Stimulated activated CD4-positive, alpha-beta T cell treated with anti-CD3 and anti-CD28 coated beads, Interleukin-2, amount 100 ng/mL, for 4 hours (primary cell): ENCODE data around the gene RBM14.
"Not testable (repeated sequence)": the region's sequence is repeated elsewhere in the genome, so short reads cannot be mapped to it uniquely, and the experiment has no call there.

Experiments used
- DNase-seq: peaks from one replicate; pipeline ENCODE4 v3.0.0-alpha.2; 2020; ENCODE audit warnings: low read depth

RBM14 gene

GRCh38 chr11:66600219-66600618 lies 16.2 kb upstream of the RBM14 start:
- DNase-seq = no peak

DNA sequence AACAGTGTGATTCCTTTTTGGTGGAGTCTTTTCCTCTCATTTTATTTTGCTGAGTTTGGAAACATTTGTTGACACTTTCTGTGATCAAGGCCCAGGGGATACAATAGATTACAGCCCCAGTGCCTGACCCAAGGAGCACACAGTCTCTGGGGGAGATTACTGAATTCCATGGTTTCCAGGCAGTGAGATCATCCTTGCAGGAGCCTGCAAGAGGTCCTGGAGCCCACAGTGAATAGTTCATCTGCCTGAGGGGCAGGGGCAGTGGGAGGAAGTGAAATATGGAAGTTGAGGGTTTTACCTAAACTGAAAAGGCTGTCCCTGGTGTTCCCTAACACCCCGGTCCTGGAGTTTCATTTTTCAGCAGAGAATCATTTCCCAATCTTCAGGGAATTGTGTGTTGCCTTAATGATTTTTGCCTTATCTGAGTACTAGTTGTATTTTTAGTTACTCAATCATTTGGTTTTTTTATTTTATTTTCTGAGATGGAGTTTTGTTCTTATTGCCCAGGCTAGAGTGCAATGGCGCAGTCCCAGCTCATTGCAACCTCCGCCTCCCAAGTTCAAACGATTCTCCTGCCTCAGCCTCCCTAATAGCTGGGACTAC lies 15.7 kb upstream of the RBM14 start:
- DNase-seq = no peak

GRCh38 chr11:66603072-66603471 lies 13.4 kb upstream of the RBM14 start:
- DNase-seq = no peak

GRCh38 chr11:66604155-66604554 lies 12.3 kb upstream of the RBM14 start:
- DNase-seq = no peak

- DNase-seq = not testable (repeated sequence)
These were observed 9.8 kb upstream of the RBM14 start for GRCh38 chr11:66606608-66607007.

GRCh38 chr11:66607126-66607834 lies 9.2 kb upstream of the RBM14 start:
- no peak for DNase-seq

- DNase-seq = no peak
These were observed 6.5 kb upstream of the RBM14 start for GRCh38 chr11:66609721-66610617.

- DNase-seq = no peak
These were observed 4.0 kb upstream of the RBM14 start for GRCh38 chr11:66612458-66612857.

- no peak for DNase-seq
These were observed 2.4 kb upstream of the RBM14 start for GRCh38 chr11:66614073-66614472.

GRCh38 chr11:66617155-66617834 lies 865 bp downstream of the RBM14 start:
- no peak for DNase-seq

GRCh38 chr11:66619080-66619554 lies 2.7 kb downstream of the RBM14 start:
- DNase-seq = no peak

DNA sequence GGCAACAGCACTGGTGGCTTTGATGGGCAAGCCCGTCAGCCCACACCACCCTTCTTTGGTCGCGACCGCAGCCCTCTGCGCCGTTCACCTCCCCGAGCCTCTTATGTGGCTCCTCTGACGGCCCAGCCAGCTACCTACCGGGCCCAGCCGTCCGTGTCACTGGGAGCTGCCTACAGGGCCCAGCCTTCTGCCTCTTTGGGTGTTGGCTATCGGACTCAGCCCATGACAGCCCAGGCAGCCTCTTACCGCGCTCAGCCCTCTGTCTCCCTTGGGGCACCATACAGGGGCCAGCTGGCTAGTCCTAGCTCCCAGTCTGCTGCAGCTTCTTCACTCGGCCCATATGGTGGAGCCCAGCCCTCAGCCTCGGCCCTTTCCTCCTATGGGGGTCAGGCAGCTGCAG lies 8.0 kb downstream of the RBM14 start:
- no peak for DNase-seq

DNA sequence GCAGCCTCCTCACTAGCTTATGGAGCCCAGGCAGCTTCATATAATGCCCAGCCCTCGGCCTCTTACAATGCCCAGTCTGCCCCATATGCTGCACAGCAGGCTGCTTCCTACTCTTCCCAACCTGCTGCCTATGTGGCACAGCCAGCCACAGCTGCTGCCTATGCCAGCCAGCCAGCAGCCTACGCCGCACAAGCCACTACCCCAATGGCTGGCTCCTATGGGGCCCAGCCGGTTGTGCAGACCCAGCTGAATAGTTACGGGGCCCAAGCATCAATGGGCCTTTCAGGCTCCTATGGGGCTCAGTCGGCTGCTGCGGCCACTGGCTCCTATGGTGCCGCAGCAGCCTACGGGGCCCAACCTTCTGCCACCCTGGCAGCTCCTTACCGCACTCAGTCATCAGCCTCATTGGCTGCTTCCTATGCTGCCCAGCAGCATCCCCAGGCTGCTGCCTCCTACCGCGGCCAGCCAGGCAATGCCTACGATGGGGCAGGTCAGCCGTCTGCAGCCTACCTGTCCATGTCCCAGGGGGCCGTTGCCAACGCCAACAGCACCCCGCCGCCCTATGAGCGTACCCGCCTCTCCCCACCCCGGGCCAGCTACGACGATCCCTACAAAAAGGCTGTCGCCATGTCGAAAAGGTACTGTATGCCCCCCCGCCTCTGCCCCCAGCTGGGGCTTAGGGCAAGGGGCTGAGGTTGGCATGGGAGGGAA lies 8.8 kb downstream of the RBM14 start:
- DNase-seq = no peak

DNA sequence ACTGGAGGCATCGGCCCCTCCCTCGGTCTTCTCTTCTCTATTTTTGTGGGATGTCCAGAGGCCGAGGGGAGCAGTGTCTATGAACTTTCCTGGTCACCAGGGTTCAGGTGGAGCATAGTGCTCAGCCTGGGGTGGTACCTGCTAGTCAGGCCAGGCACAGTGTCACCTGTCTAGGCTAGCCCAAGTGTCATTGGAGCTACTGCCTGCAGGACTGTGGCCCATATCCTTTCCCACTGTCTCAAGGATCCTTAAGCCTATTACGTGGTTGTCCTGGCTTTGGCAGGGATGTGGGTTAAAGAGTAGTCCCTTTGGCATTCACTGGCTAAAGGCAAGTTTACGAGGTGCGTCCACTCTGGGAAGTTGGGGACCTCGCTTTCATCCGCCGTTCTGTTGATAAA lies 9.3 kb downstream of the RBM14 start:
- DNase-seq = no peak

DNA sequence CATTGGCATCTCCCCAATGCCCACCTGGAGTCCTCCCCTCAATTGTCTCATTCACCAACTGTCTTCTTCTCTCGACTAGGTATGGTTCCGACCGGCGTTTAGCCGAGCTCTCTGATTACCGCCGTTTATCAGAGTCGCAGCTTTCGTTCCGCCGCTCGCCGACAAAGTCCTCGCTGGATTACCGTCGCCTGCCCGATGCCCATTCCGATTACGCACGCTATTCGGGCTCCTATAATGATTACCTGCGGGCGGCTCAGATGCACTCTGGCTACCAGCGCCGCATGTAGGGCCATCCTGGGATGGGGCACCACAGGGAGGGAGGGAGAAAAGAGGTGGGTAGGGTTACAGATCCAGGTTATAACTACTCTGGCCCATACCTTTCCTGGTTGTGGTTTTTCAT lies 10.0 kb downstream of the RBM14 start:
- DNase-seq = no peak

- no peak for DNase-seq
These were observed 10.5 kb downstream of the RBM14 start for GRCh38 chr11:66626926-66627325.

- DNase-seq = no peak
These were observed 11.7 kb downstream of the RBM14 start for GRCh38 chr11:66628061-66628603.

GRCh38 chr11:66629356-66629755 lies 12.9 kb downstream of the RBM14 start:
- DNase-seq = no peak

DNA sequence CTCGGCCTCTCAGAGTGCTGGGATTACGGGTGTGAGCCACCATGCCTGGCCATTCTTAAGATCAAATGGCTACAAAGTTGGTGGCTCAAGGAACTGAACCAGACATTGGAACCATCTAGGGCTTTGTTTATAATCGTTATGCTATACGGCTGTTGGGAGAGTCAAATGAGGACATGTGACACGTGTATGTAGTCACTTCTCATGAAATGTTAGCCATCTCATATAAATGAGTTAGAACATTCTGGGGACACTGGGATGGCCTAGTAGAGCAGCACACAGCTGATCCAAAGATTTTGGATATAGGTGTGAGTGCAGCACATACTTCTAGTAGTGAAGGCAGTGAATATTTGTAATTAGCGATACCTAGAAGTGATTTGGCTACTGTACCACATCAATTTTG lies 15.5 kb downstream of the RBM14 start:
- DNase-seq = no peak

- DNase-seq = no peak
These were observed 16.5 kb downstream of the RBM14 start for GRCh38 chr11:66632952-66633351.

DNA sequence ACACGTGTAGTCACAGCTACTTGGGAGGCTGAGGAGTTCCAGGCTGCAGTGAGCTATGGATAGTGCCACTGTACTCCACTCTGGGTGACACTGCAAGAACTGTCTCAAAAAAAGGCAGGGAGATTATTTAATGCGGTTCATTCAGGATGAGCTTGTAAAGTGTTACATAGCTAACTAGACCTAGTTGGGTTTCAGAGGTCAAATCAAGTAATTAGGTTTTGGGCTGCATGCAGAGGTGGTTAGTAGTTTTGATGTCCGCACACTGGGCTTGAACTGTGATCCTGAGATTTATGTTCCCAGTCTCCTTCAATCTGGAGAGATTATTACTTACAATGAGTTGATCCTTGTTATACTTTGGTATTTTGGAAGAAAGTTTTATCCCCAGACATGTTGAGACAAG lies 20.0 kb downstream of the RBM14 start:
- no peak for DNase-seq
